Measurements from ENCODE around the gene PITPNM1. TPM values are rescaled to one million over a fixed set of nuclear protein-coding genes. Genes with fewer than 3 reads are reported as not detected.

Gene PITPNM1
- total and polyA plus RNA-seq, 2 of the 13 experiments (the other 11 are each of a cell fraction or from before 2014, with no cell fraction given), result 8.2 to 8.5 TPM

DNA sequence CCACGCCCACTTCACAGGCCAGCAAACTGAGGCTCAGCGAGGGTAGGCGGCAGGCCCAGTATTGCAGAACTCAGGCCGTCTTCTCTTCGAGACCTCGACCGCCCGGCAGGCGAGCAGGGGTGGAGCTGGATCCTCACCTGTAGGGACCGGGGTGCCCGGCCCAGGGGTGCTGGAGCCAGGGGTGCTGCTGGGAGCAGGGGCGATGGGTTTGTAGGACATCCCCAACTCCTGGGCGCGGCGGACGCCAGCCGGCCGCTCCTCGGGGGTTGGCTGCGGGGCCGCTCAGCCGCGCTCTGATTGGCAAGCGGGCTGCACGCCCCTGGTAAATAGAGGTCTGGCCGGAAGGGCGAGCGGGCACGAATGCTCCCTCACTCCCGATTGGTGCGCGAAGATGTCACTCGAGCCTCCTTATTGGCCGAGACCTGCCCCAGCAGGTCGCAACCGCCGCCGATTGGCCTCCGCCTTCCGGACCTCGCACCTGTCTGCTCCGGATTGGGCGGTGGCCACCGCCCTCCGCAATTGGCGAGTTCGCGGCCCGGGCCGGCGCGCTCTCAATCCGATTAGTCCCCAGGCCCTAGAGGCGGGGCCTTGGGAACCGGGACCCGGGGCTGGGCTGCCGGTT lies 2.8 kb upstream of the PITPNM1 start, which contains the start of gene CDK2AP2 (continued):
- TF ChIP-seq PBX3 (CRISPR knock-in tag; IDR thresholded peaks at IDR 0.05; ENCODE audit: borderline replicate concordance) (peak; percentile 45; the same call in 1 of the 2 replicates), ELF3 (CRISPR knock-in tag; IDR thresholded peaks at IDR 0.05) (0 out of 2 replicates have a peak, but pooled peaks have one; percentile 13), MATR3 (CRISPR knock-in tag; IDR thresholded peaks at IDR 0.05) (no peak), ZSCAN21 (CRISPR knock-in tag; IDR thresholded peaks at IDR 0.05; ENCODE audit: borderline replicate concordance) (no peak; the same call in 1 of the 2 replicates), HES4 (CRISPR knock-in tag; IDR thresholded peaks at IDR 0.05; ENCODE audit: borderline replicate concordance) (peak; percentile 63; the same call in 1 of the 2 replicates), LCORL (IDR thresholded peaks at IDR 0.05) (no peak), LCORL (CRISPR knock-in tag; IDR thresholded peaks at IDR 0.05) (peak; percentile 44; the same call in 1 of the 2 replicates), FOXK1 (CRISPR knock-in tag; IDR thresholded peaks at IDR 0.05; ENCODE audit: borderline replicate concordance, low read depth) (peak; percentile 58), ZNF75D (CRISPR knock-in tag; IDR thresholded peaks at IDR 0.05; ENCODE audit: borderline replicate concordance) (no peak), ZNF274 (CRISPR knock-in tag; IDR thresholded peaks at IDR 0.05) (peak; percentile 74; the same call in 1 of the 2 replicates), ZNF605 (CRISPR knock-in tag; IDR thresholded peaks at IDR 0.05) (peak; percentile 13; the same call in 1 of the 2 replicates), ZNF552 (CRISPR knock-in tag; IDR thresholded peaks at IDR 0.05; ENCODE audit: borderline replicate concordance) (0 out of 2 replicates have a peak, but pooled peaks have one; percentile 50), GATA4 (IDR thresholded peaks at IDR 0.05; ENCODE audit: borderline replicate concordance, low read depth) (peak; percentile 48; the same call in 1 of the 2 replicates), ZNF883 (CRISPR knock-in tag; IDR thresholded peaks at IDR 0.05; ENCODE audit: not compliant biosample characterization) (peak; percentile 27), HNRNPLL (IDR thresholded peaks at IDR 0.05; ENCODE audit: low read depth, low read length, poor library complexity, severe bottlenecking) (peak; percentile 59), PTBP1 (IDR thresholded peaks at IDR 0.05; ENCODE audit: low read depth, low read length, poor library complexity, severe bottlenecking) (peak; percentile 52), KLF11 (CRISPR knock-in tag; IDR thresholded peaks at IDR 0.05) (no peak), ZNF383 (CRISPR knock-in tag; IDR thresholded peaks at IDR 0.05; ENCODE audit: borderline replicate concordance) (no peak), TAF1 (CRISPR knock-in tag; IDR thresholded peaks at IDR 0.05) (peak; percentile 53), KLF15 (CRISPR knock-in tag; IDR thresholded peaks at IDR 0.05; ENCODE audit: borderline replicate concordance) (peak; percentile 96; the same call in 1 of the 2 replicates), NONO (IDR thresholded peaks at IDR 0.05) (no peak), NONO (CRISPR knock-in tag; conservative IDR thresholded peaks at IDR 0.05) (peak; percentile 11; the same call in 1 of the 2 replicates), TGIF2 (CRISPR knock-in tag; IDR thresholded peaks at IDR 0.05) (no peak), KLF12 (CRISPR knock-in tag; IDR thresholded peaks at IDR 0.05; ENCODE audit: borderline replicate concordance) (0 out of 2 replicates have a peak, but pooled peaks have one; percentile 71), KDM2A (CRISPR knock-in tag; IDR thresholded peaks at IDR 0.05; ENCODE audit: borderline replicate concordance, low read depth) (peak; percentile 79)
- TF ChIP-seq, protein P1, sequence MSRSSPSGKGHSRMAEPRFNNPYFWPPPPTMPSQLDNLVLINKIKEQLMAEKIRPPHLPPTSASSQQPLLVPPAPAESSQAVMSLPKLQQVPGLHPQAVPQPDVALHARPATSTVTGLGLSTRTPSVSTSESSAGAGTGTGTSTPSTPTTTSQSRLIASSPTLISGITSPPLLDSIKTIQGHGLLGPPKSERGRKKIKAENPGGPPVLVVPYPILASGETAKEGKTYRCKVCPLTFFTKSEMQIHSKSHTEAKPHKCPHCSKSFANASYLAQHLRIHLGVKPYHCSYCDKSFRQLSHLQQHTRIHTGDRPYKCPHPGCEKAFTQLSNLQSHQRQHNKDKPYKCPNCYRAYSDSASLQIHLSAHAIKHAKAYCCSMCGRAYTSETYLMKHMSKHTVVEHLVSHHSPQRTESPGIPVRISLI (CRISPR knock-in tag; IDR thresholded peaks at IDR 0.05; ENCODE audit: borderline replicate concordance), result 0 out of 2 replicates have a peak, but pooled peaks have one; percentile 26
- TF ChIP-seq, protein P2, sequence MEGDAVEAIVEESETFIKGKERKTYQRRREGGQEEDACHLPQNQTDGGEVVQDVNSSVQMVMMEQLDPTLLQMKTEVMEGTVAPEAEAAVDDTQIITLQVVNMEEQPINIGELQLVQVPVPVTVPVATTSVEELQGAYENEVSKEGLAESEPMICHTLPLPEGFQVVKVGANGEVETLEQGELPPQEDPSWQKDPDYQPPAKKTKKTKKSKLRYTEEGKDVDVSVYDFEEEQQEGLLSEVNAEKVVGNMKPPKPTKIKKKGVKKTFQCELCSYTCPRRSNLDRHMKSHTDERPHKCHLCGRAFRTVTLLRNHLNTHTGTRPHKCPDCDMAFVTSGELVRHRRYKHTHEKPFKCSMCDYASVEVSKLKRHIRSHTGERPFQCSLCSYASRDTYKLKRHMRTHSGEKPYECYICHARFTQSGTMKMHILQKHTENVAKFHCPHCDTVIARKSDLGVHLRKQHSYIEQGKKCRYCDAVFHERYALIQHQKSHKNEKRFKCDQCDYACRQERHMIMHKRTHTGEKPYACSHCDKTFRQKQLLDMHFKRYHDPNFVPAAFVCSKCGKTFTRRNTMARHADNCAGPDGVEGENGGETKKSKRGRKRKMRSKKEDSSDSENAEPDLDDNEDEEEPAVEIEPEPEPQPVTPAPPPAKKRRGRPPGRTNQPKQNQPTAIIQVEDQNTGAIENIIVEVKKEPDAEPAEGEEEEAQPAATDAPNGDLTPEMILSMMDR (CRISPR knock-in tag; IDR thresholded peaks at IDR 0.05), result peak; percentile 24; the same call in 1 of the 2 replicates

All from HepG2 (cell line).